Central memory CD8-positive, alpha-beta T cell (primary cell): ENCODE results near the gene CNTN4.
"Not testable (repeated sequence)": the region's sequence is repeated elsewhere in the genome, so short reads cannot be mapped to it uniquely, and the experiment has no call there.

Experiments used
- ATAC-seq: fragments of 150-1000 bp; cut with Tn5 transposase; replicated peaks from 2 replicates; pipeline ENCODE4 v1.10.0; 2022; ENCODE audit warnings: mild to moderate bottlenecking, moderate FRiP score, moderate number of reproducible peaks; ENCODE audit not compliant: poor library complexity, severe bottlenecking; ENCODE audit errors: extremely low read depth
- DNase-seq, 2 donors: peaks; one replicate each; pipeline ENCODE4 v3.0.0; 2021; ENCODE audit warnings: low spot score in 2 of 2
- H3K27ac Mint-ChIP-seq: one replicate; pipeline ENCODE4 v1.8.0; 2022; ENCODE audit warnings: low read depth, mild to moderate bottlenecking, moderate library complexity, mixed read lengths
- H3K27me3 Mint-ChIP-seq: one replicate; pipeline ENCODE4 v1.8.0; 2022; ENCODE audit warnings: mixed read lengths
- H3K36me3 Mint-ChIP-seq: one replicate; pipeline ENCODE4 v1.8.0; 2022; ENCODE audit warnings: mild to moderate bottlenecking, moderate library complexity, mixed read lengths; ENCODE audit not compliant: insufficient read depth
- H3K4me1 Mint-ChIP-seq: one replicate; pipeline ENCODE4 v1.8.0; 2022; ENCODE audit warnings: mixed read lengths
- H3K4me3 Mint-ChIP-seq: one replicate; pipeline ENCODE4 v1.8.0; 2022; ENCODE audit warnings: mild to moderate bottlenecking, moderate library complexity, mixed read lengths
- H3K9me3 Mint-ChIP-seq: one replicate; pipeline ENCODE4 v1.8.0; 2022; ENCODE audit warnings: mixed read lengths

The CNTN4 gene

DNA sequence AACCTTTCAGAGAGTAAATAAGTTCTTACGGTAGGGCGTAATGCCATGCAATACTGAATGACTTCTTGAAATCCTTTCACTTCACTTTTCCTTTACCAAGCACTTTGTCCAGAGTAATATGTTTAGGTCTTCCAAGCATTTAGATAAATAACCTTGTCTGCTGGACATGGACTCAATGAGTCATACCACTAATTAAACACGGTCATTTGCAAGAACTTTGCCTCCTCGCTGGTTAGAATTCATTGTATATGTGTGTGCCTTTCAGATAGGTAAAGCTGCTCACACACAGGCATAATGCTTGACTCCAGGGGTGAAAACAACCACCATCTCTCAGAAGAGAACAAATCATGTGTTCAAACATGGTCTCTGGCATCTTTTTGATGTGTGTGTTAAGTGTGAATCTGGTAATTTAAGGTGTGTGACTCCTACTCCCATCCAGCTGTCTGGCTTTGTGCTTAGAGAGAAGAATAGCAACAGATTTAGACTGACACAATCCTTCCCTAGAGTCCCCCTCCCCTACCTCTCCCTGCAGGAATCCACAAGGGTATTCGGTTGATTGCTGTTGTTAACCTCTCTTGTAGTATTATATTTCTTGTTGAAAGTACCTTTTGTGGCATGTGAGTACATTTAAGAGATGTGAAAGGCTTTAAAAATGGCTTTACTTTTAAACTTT, 419.0 kb downstream of the CNTN4 start:
- ATAC-seq, result no peak
- Mint-ChIP-seq H3K27me3 (no peaks in the 10 kb centered on the region), H3K27ac (no peak overlapping the region), H3K36me3 (no peaks in the 10 kb centered on the region), H3K9me3 (no peaks in the 10 kb centered on the region), H3K4me3 (no peak overlapping the region), H3K4me1 (no peaks in the 10 kb centered on the region)
- no peak for DNase-seq

DNA sequence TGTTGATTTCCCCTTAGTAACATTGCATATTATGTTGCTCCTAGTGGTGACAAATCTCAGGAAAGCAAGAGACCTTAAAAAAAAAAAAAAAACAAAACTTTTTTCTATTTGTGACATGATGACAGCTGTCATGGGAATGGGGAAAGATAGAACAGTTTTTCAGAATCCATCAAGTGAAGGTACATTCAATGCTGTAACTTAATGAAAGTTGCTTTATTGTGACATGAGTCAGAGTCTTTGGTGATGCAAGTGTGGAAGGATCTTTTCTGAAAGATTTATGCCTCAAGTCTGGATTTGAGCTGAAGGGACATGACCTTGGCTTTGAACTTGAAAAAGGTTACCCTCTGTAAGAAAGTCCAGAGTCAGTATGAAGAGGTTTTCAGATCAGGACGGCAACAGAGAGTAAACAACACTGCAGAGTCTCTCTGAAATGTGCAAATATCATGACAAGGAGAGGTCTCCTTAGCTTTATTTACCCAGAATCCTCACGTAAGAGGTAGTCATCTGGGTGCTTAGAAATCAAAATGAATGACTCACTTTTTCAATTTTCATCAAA, 424.7 kb downstream of the CNTN4 start:
- ATAC-seq, result no peak
- no peak overlapping the region for H3K27ac Mint-ChIP-seq
- H3K36me3 Mint-ChIP-seq, result no peaks in the 10 kb centered on the region
- H3K4me1 Mint-ChIP-seq, result no peaks in the 10 kb centered on the region
- no peak for DNase-seq
- H3K4me3 Mint-ChIP-seq, result no peak overlapping the region
- no peaks in the 10 kb centered on the region for H3K27me3 Mint-ChIP-seq
- H3K9me3 Mint-ChIP-seq, result peaks cover 6% of the 10 kb centered on the region

DNA sequence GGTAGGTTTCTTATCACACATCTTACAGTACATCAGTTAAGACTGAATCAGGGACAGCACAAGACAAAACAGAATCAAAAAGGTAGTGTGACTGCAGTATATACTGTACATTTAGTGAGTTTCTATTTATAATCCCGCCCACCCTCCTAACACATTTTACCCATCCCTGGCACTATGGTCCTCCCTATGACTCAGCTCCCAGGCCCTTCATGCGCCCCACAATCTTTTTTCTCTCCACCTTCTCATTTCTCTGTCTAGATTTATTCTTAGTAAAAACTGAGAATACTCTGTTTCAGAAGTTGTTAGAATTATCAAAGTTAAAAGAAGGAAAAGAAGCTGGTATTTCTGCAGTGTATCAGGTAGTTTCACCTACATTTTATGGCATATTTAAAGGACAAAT, 427.3 kb downstream of the CNTN4 start:
- Mint-ChIP-seq H3K4me3 (no peak overlapping the region), H3K27me3 (no peaks in the 10 kb centered on the region), H3K27ac (no peak overlapping the region), H3K36me3 (no peaks in the 10 kb centered on the region), H3K9me3 (peaks cover 6% of the 10 kb centered on the region), H3K4me1 (no peaks in the 10 kb centered on the region)
- ATAC-seq (no peak), DNase-seq (no peak)

DNA sequence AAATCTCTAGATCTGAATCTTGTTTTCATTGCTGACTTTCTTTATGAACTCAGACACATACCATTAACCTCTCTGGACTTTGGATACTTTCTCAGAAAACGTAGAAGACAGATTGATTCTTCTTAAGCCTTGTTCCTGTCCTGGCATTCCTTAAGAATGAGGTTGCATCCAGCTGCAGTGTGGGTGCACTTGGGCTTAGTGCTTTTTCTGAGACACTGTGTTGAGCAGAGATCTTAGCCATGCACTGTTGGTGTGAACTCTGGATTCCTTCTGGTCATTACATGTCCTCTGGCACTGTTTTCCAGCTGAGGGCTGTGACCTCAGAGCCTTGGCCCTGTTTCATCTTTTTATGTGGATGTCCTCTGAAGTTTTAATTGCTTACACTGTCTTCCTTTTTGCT, 428.3 kb downstream of the CNTN4 start:
- H3K4me3 Mint-ChIP-seq, result no peak overlapping the region
- DNase-seq (no peak), ATAC-seq (no peak)
- H3K36me3 Mint-ChIP-seq, result no peaks in the 10 kb centered on the region
- H3K27me3 Mint-ChIP-seq, result no peaks in the 10 kb centered on the region
- H3K9me3 Mint-ChIP-seq, result peaks cover 6% of the 10 kb centered on the region
- H3K4me1 Mint-ChIP-seq, result no peaks in the 10 kb centered on the region
- no peak overlapping the region for H3K27ac Mint-ChIP-seq

DNA sequence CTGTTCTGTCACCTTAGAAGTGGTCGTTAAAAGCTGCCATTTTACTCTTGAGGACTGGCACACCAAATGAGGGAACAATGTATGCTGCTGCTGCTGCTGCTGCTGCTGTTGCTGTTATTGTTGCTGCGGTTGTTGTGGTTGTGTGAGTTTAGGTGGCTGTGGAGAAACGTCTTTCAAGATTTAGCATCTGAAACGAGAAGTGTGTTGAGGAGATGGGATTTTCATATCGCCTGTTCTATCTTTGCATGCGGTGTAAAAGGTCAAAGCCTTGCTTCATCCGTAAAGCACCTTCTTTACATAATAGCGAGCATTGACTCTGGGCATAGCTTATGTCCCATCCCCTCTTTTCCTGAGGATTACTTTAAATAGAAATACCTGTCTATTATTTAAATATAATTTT, 428.7 kb downstream of the CNTN4 start:
- not testable (repeated sequence) for DNase-seq, H3K27me3 Mint-ChIP-seq, H3K27ac Mint-ChIP-seq, H3K9me3 Mint-ChIP-seq, H3K36me3 Mint-ChIP-seq, ATAC-seq, H3K4me3 Mint-ChIP-seq, H3K4me1 Mint-ChIP-seq

DNA sequence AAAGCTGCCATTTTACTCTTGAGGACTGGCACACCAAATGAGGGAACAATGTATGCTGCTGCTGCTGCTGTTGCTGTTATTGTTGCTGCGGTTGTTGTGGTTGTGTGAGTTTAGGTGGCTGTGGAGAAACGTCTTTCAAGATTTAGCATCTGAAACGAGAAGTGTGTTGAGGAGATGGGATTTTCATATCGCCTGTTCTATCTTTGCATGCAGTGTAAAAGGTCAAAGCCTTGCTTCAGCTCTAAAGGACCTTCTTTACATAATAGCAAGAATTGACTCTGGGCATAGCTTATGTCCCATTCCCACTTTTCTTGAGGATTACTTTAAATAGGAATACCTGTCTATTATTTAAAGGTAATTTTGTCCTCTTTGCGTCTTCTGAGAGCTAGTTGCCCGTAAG, 436.1 kb downstream of the CNTN4 start:
- H3K4me1 Mint-ChIP-seq, H3K36me3 Mint-ChIP-seq, H3K27ac Mint-ChIP-seq, H3K27me3 Mint-ChIP-seq, ATAC-seq, H3K4me3 Mint-ChIP-seq, H3K9me3 Mint-ChIP-seq, DNase-seq: not testable (repeated sequence)

DNA sequence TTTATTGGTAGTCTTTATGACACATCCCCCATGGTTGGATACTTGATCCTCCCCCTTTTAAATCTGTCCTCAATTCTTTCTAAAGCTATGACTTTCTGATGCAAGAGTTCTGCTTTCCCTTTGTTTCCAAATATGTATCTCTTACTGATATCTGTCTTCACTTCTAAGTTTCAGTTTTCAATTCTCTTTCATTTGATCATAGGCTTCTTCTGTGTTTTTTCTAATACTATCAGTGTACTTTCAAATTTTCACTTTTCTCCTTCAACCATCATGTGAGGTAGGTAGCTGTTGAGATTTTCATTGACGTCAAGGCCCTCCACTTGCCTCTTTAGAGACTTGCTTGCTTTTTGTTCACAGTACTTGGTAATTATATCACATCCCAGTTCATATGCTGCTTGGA, 436.5 kb downstream of the CNTN4 start:
- Mint-ChIP-seq H3K9me3 (no peaks in the 10 kb centered on the region), H3K27ac (no peak overlapping the region), H3K4me3 (no peak overlapping the region), H3K36me3 (no peaks in the 10 kb centered on the region), H3K4me1 (no peaks in the 10 kb centered on the region), H3K27me3 (no peaks in the 10 kb centered on the region)
- DNase-seq (no peak), ATAC-seq (no peak)

DNA sequence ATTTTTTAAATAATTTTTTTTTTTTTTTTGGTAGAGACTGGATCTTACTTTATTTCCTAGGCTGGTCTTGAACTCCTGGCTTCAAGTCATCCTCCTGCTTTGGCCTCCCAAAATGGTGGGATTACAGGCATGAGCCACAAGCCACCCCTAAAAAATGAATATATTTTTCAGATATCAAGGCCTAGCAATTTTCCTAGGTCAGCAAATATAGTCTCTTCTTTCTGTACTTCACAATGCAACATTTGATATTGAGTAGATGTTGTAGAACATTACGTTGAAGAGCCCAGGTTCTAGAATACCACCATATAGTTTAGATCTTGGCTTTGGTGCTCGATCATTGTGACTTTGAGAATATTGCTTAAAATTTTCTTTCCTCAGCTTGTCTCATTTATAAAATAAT, 437.9 kb downstream of the CNTN4 start:
- Mint-ChIP-seq H3K4me1 (no peaks in the 10 kb centered on the region), H3K27ac (no peak overlapping the region), H3K36me3 (peaks cover 2% of the 10 kb centered on the region), H3K4me3 (no peak overlapping the region), H3K9me3 (no peaks in the 10 kb centered on the region), H3K27me3 (no peaks in the 10 kb centered on the region)
- no peak for DNase-seq
- no peak for ATAC-seq

DNA sequence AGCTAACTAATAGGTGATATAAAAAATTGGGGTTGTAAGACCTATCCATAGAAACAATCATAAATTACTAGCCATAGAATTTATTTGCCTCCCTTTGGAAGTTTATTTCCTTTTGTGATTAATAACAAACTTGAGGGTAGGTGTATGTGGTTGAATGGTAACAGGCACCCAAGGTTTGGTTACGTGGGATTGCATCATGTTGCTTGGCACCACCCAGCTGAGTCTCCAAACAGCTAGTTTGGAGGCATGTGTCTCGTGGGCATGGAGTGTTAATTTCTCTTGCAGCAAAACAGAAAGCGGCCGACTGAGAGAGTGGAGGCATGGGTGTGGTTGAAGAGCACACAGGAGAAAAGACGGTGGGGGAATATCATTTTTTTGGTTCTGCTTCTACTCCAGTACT, 441.4 kb downstream of the CNTN4 start:
- H3K27me3 Mint-ChIP-seq, result no peaks in the 10 kb centered on the region
- no peaks in the 10 kb centered on the region for H3K9me3 Mint-ChIP-seq
- no peaks in the 10 kb centered on the region for H3K4me1 Mint-ChIP-seq
- no peak overlapping the region for H3K4me3 Mint-ChIP-seq
- H3K36me3 Mint-ChIP-seq, result peaks cover 2% of the 10 kb centered on the region
- no peak overlapping the region for H3K27ac Mint-ChIP-seq
- no peak for ATAC-seq
- DNase-seq, result no peak

DNA sequence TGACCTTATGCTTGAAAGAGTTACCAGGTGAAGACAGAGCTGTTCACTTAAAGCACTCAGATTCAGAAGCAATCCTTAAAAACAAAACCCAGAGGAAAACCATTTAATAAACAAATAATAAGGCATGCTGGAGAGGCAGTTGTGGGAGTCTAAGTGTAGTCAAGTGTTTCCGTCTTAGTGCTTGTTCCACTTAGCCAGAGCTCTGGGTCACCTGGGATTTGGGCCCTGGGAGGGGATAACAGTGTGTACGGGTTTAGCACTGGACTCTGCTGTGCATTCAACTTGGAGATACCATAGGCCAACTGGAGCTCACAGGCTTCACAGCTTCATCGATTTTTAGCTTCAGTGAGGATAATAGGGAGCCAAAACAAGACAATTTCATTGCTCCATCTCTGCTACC, 444.6 kb downstream of the CNTN4 start:
- DNase-seq (no peak), ATAC-seq (no peak)
- Mint-ChIP-seq H3K4me1 (no peaks in the 10 kb centered on the region), H3K9me3 (peaks cover 6% of the 10 kb centered on the region), H3K27me3 (no peaks in the 10 kb centered on the region), H3K36me3 (peaks cover 2% of the 10 kb centered on the region), H3K4me3 (no peak overlapping the region), H3K27ac (no peak overlapping the region)

DNA sequence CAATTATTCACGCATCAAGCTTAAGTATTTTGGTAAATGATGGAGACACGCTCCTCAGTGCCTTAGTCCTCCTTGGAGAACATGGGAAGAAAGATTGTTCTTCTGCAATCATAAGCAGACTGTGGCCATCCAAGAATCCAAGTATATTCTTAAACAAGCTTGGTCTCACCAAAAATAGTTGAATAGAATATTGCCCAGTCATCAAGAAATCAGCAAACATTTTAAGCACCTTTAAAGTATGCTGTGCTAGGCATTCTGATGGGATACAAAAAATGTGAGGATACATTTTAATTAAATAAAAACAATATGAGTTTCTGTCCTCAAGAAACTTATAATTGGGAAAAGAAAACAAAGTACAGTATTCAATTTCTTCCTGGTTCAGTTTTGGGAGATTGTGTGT, 445.5 kb downstream of the CNTN4 start:
- no peak for ATAC-seq
- Mint-ChIP-seq H3K27ac (no peak overlapping the region), H3K4me3 (no peak overlapping the region), H3K36me3 (peaks cover 2% of the 10 kb centered on the region), H3K4me1 (no peaks in the 10 kb centered on the region), H3K27me3 (no peaks in the 10 kb centered on the region), H3K9me3 (peaks cover 6% of the 10 kb centered on the region)
- no peak for DNase-seq

DNA sequence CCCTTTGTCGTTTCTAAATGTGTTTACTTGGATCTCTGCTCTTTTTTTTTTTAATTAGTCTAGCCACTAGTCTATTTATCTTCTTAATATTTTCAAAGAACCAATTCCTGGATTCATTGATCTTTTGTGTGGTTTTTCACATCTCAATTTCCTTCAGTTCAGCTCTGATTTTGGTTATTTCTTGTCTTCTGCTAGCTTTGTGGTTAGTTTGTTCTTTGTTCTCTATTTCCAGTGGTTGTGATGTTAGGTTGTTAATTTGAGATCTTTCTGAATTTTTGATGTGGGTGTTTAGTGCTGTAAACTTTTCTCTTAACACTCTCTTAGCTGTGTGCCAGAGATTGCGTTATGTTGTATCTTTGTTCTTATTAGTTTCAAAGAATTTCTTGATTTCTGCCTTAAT, 446.1 kb downstream of the CNTN4 start:
- no peak for DNase-seq
- no peaks in the 10 kb centered on the region for H3K4me1 Mint-ChIP-seq
- no peak for ATAC-seq

DNA sequence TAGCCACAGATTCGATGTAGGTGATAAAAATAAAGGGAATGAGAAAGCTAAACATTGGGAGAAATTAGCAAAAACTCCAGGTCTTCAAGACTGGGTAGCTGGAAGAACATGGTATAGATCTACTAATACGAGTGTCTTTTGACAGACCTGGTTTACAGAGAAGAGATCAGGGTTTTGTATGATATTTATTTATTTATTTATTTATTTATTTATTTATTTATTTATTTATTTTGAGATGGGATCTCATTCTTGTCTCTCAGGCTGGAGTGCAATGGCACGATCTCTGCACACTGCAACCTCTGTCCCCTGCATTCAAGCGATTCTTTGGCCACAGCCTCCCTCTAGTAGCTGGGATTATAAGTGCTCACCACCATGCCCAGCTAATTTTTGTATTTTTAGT, 448.4 kb downstream of the CNTN4 start:
- no peak for ATAC-seq
- H3K4me1 Mint-ChIP-seq, result no peaks in the 10 kb centered on the region
- no peak overlapping the region for H3K4me3 Mint-ChIP-seq
- no peak overlapping the region for H3K27ac Mint-ChIP-seq
- no peak for DNase-seq
- H3K9me3 Mint-ChIP-seq, result peaks cover 11% of the 10 kb centered on the region
- H3K36me3 Mint-ChIP-seq, result no peaks in the 10 kb centered on the region
- no peaks in the 10 kb centered on the region for H3K27me3 Mint-ChIP-seq

More for the DNA sequence above, 446.1 kb downstream of the CNTN4 start:
- peaks cover 2% of the 10 kb centered on the region for H3K36me3 Mint-ChIP-seq
- no peak overlapping the region for H3K27ac Mint-ChIP-seq
- H3K4me3 Mint-ChIP-seq, result no peak overlapping the region
- peaks cover 6% of the 10 kb centered on the region for H3K9me3 Mint-ChIP-seq
- H3K27me3 Mint-ChIP-seq, result no peaks in the 10 kb centered on the region
